ENCODE measurements around the gene SMAD9.
"Not testable (repeated sequence)": the region's sequence is repeated elsewhere in the genome, so short reads cannot be mapped to it uniquely, and the experiment has no call there.

The SMAD9 gene

DNA sequence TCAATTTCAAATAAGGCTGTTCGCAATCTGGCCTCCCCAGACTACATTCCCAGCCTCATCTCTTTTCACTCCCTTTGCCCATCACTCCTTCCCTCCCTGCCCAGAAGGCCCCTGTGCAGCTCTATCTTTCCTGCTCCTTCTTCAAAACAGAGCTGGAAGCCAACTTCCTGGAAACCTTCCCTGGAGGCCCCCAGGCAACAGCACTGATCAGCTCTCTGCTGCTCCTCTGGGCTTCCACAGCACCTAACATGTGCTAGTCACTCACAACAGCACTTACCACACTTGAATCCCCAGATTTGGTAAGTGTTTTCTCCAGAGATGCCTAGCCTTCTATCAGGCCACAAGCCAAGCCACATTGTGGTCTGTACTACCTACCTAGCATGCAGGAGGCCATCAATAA is 9.5 kb downstream of the SMAD9 start:
- no peak for DNase-seq

DNA sequence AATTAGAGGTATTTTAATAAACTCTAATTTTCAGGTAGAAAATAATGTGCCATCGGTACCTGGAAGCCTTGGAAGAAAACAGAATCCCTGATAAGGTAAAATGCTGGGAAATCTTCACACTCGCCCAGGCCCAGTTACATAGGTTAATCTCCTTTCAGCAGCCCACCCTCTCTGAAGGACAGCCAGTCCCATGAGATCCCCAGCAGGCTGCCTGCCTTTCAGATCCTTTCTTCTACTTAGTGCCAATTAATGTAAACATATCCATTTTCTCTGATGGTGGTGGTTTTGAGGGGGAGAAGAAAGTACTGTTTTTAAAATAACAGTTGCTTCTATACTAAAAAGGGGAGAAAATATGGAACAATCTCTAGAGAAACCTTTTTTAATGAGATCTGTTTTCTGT is 12.2 kb downstream of the SMAD9 start:
- DNase-seq, result no peak

DNA sequence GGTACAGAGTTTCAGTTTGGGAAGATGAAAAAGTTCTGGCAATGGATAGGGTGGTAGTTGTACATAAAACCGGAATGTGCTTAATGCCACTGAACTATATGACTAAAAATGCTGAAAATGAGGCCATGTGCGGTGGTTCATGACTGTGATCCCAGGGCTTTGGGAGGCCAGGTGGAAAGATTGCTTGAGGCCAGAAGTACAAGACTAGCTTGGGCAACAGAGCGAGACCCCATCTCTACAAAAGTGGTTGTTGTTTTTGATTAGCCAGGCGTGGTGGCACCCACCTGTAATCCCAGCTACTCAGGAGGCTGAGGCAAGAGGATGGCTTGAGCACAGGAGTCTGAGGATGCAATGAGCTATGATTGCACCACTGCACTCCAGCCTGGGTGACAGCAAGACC is 12.8 kb downstream of the SMAD9 start:
- DNase-seq, result no peak

GRCh38 chr13:36905944-36906343 is 14.1 kb downstream of the SMAD9 start:
- no peak for DNase-seq

DNA sequence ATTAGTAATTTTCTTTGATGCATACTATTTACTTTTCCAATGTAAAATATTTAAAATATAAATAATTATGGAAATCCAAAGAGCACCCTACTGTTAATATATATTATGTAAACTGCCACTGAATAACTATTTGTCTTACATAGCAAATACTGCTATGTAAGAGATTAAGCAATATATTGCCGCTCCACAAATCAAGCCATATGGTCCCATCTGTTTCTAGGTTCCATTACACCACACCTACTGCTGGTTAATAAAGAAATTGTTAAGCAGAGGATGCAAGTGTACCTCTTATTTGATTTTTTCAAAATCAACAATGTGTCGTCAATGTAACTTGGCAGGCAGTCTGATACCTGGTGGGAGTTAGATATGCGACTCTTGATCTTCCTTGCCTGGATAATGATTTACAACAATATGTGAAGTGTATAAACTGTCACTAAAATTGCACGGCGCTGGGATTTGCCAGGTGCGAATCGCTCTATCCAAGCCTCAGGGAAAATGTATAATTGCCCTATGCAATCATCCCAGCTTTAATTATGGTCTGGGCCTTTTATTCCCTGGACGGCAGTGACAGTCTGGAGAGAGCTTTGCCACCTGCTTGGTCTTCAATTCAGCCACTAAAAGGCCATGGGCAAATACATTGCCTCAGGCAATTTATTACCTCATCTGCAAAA is 16.0 kb downstream of the SMAD9 start:
- no peak for DNase-seq

- no peak for DNase-seq
Observed at GRCh38 chr13:36897054-36897616, 22.9 kb downstream of the SMAD9 start.

DNA sequence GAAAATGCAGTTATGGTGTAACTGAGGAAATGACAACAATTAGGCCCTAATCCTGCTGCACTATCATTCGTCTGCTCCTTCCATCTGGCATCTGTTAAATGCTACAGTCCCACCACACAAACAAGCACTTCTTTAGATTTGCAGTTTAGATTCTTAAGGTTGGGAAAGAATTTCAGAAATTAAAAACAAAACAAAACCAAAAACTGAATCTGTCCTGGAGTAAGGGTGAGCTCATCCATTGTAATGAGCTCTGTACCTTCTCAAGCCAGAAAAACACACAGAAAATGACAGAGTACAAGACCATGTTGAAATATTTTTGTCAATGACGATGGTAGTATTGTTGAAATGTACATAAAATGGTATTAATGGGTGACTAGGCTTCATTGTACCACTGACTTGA is 28.3 kb downstream of the SMAD9 start:
- no peak for DNase-seq

DNA sequence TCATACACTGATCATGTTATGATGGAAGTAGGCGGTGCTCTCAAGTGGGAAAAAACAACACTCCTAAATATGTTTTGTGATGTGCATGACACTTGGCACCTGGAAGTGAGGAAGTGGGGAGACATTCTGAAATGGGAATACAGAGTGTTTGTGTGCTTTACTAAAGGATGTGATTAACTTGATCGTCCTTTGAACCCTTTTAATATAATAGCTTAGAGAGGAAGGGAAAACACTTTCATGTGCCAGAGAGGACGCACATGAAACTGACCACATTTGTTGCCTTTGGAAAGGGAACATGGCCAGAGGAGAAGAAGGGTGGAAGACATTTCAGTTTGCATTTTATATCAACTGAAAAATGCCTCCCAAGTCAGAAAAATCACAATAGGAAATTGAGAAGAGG is 31.4 kb downstream of the SMAD9 start:
- DNase-seq, result no peak

- no peak for DNase-seq
Observed at GRCh38 chr13:36887758-36888521, 32.1 kb downstream of the SMAD9 start.

DNA sequence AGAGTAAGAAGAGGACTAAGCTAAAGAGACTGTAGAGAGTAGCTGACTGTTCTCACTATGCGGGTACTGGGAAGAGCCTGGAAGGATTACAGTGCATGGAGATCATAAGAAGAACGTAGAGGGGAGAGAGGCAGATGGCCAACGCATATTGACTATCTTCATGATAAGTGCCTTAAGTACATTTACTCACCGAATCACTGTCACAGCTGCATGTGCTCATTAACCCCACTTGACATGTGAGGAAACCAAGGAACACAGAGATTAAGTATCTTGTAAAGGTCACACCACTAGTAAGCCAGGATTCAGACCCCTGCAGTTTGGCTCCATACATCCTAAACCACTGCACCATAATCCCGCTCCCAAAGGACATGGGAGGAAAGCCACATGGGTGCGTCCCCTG is 34.1 kb downstream of the SMAD9 start:
- no peak for DNase-seq

DNA sequence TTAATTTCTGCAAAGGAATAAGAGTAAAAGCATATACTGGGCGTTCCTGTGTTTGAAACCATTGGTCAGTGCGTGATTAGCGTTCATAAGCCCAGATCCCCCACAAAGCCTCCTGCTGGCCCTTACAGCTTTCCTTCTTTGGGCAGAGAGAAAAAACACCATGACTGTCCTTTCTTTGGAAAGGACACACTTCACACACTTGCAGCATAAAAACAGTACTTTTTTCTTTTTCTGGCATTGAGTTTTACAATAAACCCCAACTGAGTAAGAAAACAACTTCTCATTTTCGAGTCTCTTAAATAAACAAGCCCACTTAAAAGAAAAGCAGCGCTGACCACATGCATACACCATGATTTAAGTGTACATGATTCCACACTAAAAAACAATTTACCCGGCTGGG is 35.8 kb downstream of the SMAD9 start:
- no peak for DNase-seq

- DNase-seq, result no peak
Observed at GRCh38 chr13:36883824-36884223, 36.2 kb downstream of the SMAD9 start.

- DNase-seq, result not testable (repeated sequence)
Observed at GRCh38 chr13:36883392-36883791, 36.6 kb downstream of the SMAD9 start.

- no peak for DNase-seq
Observed at GRCh38 chr13:36882829-36883390, 37.1 kb downstream of the SMAD9 start.

GRCh38 chr13:36880961-36881360 is 39.1 kb downstream of the SMAD9 start:
- DNase-seq, result no peak

DNA sequence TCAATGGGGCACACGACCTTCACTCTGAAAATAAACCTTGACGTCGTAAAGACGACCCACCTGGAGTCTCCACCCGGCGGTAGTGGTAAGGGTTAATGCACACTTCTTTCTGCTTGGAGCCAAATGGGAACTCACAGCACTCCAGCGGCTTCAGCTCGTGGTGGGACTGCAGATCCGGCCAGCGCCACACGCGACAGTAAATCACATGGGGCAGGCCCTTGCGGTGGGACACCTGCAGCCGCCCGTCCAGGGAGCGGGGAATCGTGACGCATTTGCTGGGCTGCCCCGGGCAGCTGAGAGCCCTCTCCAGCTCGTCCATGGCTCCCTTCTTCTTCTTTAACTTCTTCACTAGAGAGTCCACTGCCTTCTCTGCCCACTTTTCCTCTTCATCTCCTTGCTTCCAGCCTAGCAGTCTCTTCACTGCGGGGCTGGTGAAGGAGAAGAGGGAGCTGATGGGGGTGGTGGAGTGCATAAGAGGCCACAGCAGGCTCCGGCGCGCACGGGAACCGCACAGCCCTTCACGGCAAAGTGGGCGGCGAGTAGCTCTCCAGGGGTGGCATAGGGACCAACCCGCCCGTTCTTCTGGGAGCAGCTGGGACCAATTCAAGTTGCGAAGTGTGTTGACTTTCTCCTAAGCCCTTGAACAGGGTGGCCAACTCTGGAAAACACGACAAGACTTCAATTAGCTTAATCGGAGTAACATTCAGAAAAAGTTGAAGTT is 40.7 kb downstream of the SMAD9 start:
- no peak for DNase-seq

DNA sequence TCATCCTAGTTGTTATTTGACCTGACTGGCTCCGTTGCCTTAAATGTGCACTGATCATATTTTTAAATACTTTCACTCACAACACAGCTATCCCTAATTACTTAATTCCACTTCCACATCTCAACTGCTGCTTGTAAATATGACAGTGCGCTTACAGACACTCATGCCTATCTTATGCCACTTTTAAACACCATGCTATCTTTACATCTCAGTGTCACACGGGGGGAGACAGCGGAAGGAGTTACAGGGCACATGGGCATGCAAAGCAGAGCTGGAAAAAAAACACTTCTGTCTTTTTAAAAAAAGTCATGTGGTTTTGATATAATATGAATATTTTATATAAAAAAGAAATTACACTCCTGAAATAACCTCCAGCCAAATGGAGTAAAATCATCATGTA is 44.1 kb downstream of the SMAD9 start:
- no peak for DNase-seq

GRCh38 chr13:36875431-36875830 is 44.6 kb downstream of the SMAD9 start:
- no peak for DNase-seq

DNA sequence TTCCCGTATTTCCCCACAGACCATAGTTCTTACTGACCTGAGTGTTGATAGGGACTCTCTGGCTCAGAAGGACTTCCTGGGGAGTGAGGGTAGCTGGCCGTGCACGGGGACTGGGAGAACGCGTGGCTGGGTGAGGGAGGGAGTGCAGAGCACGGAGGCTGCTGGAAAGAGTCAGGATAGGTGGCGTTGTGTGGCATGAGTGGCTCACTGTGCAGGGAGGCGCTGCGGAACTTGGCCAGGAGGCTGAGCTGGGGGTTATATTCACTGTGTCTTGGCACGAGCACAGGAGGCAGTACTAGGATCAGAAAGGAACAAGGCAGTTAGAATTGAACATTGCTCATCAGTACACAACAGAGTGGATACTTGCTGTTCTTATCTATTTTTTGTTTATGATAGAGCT is 47.4 kb downstream of the SMAD9 start:
- DNase-seq, result no peak

- no peak for DNase-seq
Observed at GRCh38 chr13:36870050-36870692, 49.9 kb downstream of the SMAD9 start.

- no peak for DNase-seq
Observed at GRCh38 chr13:36866232-36866631, 53.8 kb downstream of the SMAD9 start.

DNA sequence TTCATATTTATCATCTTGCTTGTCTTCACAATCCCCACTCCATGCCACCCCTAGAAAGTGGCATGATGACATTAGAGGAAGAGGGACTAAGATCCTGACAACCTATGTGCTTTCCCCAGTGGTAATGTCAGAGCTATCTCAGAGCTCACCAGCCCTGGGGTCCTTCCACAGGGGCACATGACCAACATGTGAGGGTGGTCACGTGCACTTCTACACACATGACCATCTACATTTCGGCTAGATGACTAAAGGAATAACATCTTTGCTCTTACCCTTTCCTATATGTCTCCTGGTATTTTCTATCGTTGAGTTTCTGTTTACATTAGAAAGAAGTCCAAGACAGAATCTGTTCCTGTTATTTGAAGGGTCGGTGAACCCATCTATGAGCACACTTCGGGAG is 54.8 kb downstream of the SMAD9 start:
- no peak for DNase-seq

DNA sequence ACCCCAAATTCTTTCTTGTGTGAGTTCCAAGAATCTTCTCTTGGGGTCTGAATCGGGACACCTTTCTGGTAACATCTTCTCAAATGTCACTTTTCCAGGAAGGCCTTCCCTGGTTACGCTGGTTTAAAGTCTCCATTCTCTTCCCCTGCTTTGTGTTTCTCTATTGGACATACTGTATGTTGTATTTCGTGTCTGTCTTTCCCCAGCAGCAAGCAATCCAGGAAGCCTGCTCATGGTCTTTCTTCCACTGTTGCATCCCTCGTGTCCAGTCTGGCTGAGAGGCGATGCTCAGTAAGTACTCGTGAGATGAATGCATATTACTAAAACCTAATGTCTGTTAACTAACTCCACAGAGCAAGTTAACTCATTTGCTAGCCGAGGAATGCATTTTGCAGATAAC is 57.3 kb downstream of the SMAD9 start:
- no peak for DNase-seq
